Measurements from ENCODE around the gene CNST.

GRCh38 chr1:246587032-246587431 lies 20.8 kb downstream of the CNST start:
- no peak for TF ChIP-seq CTCF (optimal IDR thresholded peaks at IDR 0.05 in 1 of 3, IDR thresholded peaks at IDR 0.05 in 1 of 3, conservative IDR thresholded peaks at IDR 0.05 in 1 of 3; ENCODE audit: extremely low read depth in 1 of 3, insufficient read depth in 2 of 3, low read length in 3 of 3)
- no peak for TF ChIP-seq EZH2 (IDR thresholded peaks at IDR 0.05; ENCODE audit: low read length)
